Activated B cell treated with CpG ODN at 0.5 μM for 24 hours (primary cell): ENCODE measurements around the gene LVRN. TPM values are rescaled to one million over a fixed set of nuclear protein-coding genes. Genes with fewer than 3 reads are reported as not detected.

ENCODE experiments used
- ATAC-seq: fragments of 200-7000 bp; cut with Tn5 transposase; one replicate; pipeline ENCODE4 v1.10.0; 2021; ENCODE audit warnings: low read depth, mild to moderate bottlenecking, moderate library complexity
- CTCF ChIA-PET: fragments of 350-600 bp; sonication (Branson Sonifier 250); formaldehyde crosslinking; loops from one replicate; lab custom pipeline; 2021; ENCODE audit warnings: antibody characterized with exemption; lab: Charles Lee
- POLR2A ChIA-PET: fragments of 350-600 bp; sonication (Branson Sonifier 250); formaldehyde crosslinking; loops from one replicate; lab custom pipeline; 2021; ENCODE audit warnings: antibody characterized with exemption; lab: Charles Lee
- DNase-seq: peaks from one replicate; pipeline ENCODE4 v3.0.0; 2022
- H3K27ac Mint-ChIP-seq: one replicate; pipeline ENCODE4 v1.8.0; 2020; ENCODE audit warnings: mixed read lengths
- H3K27me3 Mint-ChIP-seq: one replicate; pipeline ENCODE4 v1.8.0; 2021; ENCODE audit warnings: mixed read lengths
- H3K36me3 Mint-ChIP-seq: one replicate; pipeline ENCODE4 v1.8.0; 2021; ENCODE audit warnings: low read depth, mixed read lengths
- H3K4me1 Mint-ChIP-seq: one replicate; pipeline ENCODE4 v1.8.0; 2021; ENCODE audit warnings: mixed read lengths
- H3K4me3 Mint-ChIP-seq: one replicate; pipeline ENCODE4 v1.8.0; 2020; ENCODE audit warnings: mild to moderate bottlenecking, mixed read lengths
- H3K9me3 Mint-ChIP-seq: one replicate; pipeline ENCODE4 v1.8.0; 2020; ENCODE audit warnings: mixed read lengths
- CTCF ChIP-seq: fragments of 200-600 bp; IDR thresholded peaks from one replicate; pipeline ENCODE4 v1.8.0; 2022; ENCODE audit warnings: antibody characterized with exemption, mild to moderate bottlenecking
- intact Hi-C: fragments of 100-400 bp; cut with micrococcal nuclease; formaldehyde crosslinking; loops from one replicate; pipeline ENCODE4 v1.15.1; 2024
- total RNA-seq: library from RNA; stranded (reverse); gene quantifications from 2 replicates; pipeline ENCODE4 v1.2.3, GENCODE V29; 2022

LVRN gene
- total RNA-seq, 1 donor from 2014 or later, result not detected

GRCh38 chr5:116046261-116046660 is 84.0 kb downstream of the LVRN start:
- DNase-seq, result no peak
- intact Hi-C loops, result no loop called here
- H3K4me1 Mint-ChIP-seq, result no peaks in the 10 kb centered on the region
- no peak overlapping the region for H3K4me3 Mint-ChIP-seq
- ChIA-PET POLR2A (no interaction called here), CTCF (no interaction called here)
- no peak for TF ChIP-seq CTCF
- ATAC-seq, result no peak
- H3K9me3 Mint-ChIP-seq, result no peaks in the 10 kb centered on the region
- no peaks in the 10 kb centered on the region for H3K27me3 Mint-ChIP-seq
- no peak overlapping the region for H3K27ac Mint-ChIP-seq
- no peaks in the 10 kb centered on the region for H3K36me3 Mint-ChIP-seq

- Mint-ChIP-seq H3K36me3 (no peaks in the 10 kb centered on the region), H3K27ac (no peak overlapping the region), H3K4me1 (no peaks in the 10 kb centered on the region), H3K27me3 (no peaks in the 10 kb centered on the region), H3K4me3 (no peak overlapping the region), H3K9me3 (no peaks in the 10 kb centered on the region)
- POLR2A ChIA-PET, result no interaction called here
- intact Hi-C loops, result no loop called here
- no peak for TF ChIP-seq CTCF
- DNase-seq, result no peak
- ATAC-seq, result no peak
- CTCF ChIA-PET, result no interaction called here
Observed at GRCh38 chr5:116046823-116047222, 84.5 kb downstream of the LVRN start.

- ATAC-seq (peak; percentile 18), DNase-seq (no peak)
- CTCF ChIA-PET, result interaction anchor here (0.9 to 1.5 kb wide), 2 partner anchors 10 to 11 kb away, joined by 3 to 4 read pairs; no protein-coding TSS in a partner anchor
- no peak for TF ChIP-seq CTCF
- Mint-ChIP-seq H3K4me3 (no peak overlapping the region), H3K27ac (no peak overlapping the region), H3K4me1 (no peaks in the 10 kb centered on the region), H3K27me3 (no peaks in the 10 kb centered on the region), H3K9me3 (no peaks in the 10 kb centered on the region), H3K36me3 (no peaks in the 10 kb centered on the region)
- intact Hi-C loops, result no loop called here
- POLR2A ChIA-PET, result no interaction called here
Observed at GRCh38 chr5:116058346-116058936, 96.2 kb downstream of the LVRN start.

- intact Hi-C loops, result no loop called here
- POLR2A ChIA-PET, result no interaction called here
- Mint-ChIP-seq H3K27me3 (no peaks in the 10 kb centered on the region), H3K4me3 (no peak overlapping the region), H3K4me1 (no peaks in the 10 kb centered on the region), H3K36me3 (no peaks in the 10 kb centered on the region), H3K9me3 (no peaks in the 10 kb centered on the region), H3K27ac (no peak overlapping the region)
- no peak for TF ChIP-seq CTCF
- CTCF ChIA-PET, result no interaction called here
- ATAC-seq, result no peak
- no peak for DNase-seq
Observed at GRCh38 chr5:116062352-116062751, 100.1 kb downstream of the LVRN start.

GRCh38 chr5:116063950-116064349 is 101.7 kb downstream of the LVRN start:
- intact Hi-C loops, result no loop called here
- DNase-seq (no peak), ATAC-seq (no peak)
- no peaks in the 10 kb centered on the region for H3K27me3 Mint-ChIP-seq
- no peak for TF ChIP-seq CTCF
- H3K4me3 Mint-ChIP-seq, result no peak overlapping the region
- no peaks in the 10 kb centered on the region for H3K4me1 Mint-ChIP-seq
- H3K36me3 Mint-ChIP-seq, result no peaks in the 10 kb centered on the region
- H3K9me3 Mint-ChIP-seq, result no peaks in the 10 kb centered on the region
- CTCF ChIA-PET, result interaction anchor here (0.8 kb wide), 1 partner anchor 429 kb away, joined by 5 read pairs; no protein-coding TSS in a partner anchor
- POLR2A ChIA-PET, result no interaction called here
- H3K27ac Mint-ChIP-seq, result no peak overlapping the region
